GM12875 (cell line): ENCODE results near the gene SOX1.

Source experiments
- H3K4me3 ChIP-seq: one replicate; pipeline ENCODE4 v1.5.1; 2011; ENCODE audit warnings: low read depth, low read length, control low read depth
- TF ChIP-seq, protein P1 (sequence below): IDR thresholded peaks from 2 replicates; pipeline ENCODE4 v1.5.1; 2011; ENCODE audit warnings: low read depth, mild to moderate bottlenecking, control low read depth, inconsistent platforms, low read length, moderate library complexity, borderline replicate concordance; ENCODE audit not compliant: insufficient read depth

SOX1 gene

DNA sequence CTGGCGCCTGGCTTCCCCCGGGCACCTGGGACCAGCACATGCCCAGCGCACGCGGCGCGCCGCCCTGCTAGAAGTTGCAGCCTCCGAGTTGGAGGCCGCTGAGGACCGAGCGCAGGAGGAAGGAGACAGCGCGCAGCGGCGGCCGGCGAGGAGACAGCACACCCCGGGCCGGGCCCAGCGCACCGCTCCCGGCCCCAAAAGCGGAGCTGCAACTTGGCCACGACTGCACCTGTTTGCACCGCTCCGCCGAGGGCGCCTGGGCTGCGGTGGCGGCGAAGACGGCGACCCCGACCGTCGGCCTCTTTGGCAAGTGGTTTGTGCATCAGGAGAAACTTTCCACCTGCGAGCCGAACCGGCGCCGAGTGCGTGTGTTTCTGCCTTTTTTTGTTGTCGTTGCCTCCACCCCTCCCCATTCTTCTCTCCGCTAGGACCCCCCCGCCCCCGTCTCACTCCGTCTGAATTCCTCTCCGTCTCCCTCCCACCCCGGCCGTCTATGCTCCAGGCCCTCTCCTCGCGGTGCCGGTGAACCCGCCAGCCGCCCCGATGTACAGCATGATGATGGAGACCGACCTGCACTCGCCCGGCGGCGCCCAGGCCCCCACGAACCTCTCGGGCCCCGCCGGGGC lies at the start of gene SOX1:
SOX1 (plus strand) TSS at position 34 of the 626 bp plus-strand sequence; CDS start at position 544, 510 bp downstream.
- TF ChIP-seq, protein P1, sequence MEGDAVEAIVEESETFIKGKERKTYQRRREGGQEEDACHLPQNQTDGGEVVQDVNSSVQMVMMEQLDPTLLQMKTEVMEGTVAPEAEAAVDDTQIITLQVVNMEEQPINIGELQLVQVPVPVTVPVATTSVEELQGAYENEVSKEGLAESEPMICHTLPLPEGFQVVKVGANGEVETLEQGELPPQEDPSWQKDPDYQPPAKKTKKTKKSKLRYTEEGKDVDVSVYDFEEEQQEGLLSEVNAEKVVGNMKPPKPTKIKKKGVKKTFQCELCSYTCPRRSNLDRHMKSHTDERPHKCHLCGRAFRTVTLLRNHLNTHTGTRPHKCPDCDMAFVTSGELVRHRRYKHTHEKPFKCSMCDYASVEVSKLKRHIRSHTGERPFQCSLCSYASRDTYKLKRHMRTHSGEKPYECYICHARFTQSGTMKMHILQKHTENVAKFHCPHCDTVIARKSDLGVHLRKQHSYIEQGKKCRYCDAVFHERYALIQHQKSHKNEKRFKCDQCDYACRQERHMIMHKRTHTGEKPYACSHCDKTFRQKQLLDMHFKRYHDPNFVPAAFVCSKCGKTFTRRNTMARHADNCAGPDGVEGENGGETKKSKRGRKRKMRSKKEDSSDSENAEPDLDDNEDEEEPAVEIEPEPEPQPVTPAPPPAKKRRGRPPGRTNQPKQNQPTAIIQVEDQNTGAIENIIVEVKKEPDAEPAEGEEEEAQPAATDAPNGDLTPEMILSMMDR: no peak
- no peak within 1 kb of the TSS for H3K4me3 ChIP-seq

DNA sequence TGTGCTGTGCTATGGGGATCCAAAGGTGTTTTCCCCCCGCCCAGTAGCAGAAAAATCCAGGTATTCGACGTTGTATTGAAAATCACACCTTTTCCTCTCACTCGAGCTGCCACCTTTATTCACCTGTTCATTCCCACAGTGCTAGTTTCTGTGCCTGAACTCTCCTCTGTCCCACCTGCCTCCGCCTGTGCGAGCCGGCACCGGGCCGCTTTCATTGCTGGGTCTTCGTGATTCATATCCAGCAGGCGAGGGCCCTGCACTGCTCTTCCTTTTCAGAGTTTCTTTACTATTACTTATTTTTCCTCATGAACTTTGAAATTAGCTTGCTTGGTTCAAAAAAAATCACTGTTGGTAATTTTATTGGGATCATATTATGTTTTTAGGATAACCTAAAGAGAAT lies 42.4 kb upstream of the SOX1 start:
- TF ChIP-seq, protein P1: no peak
- no peak overlapping the region for H3K4me3 ChIP-seq

- TF ChIP-seq, protein P1: no peak
- no peak overlapping the region for H3K4me3 ChIP-seq
Measured at GRCh38 chr13:112027250-112027649, 39.7 kb upstream of the SOX1 start.

DNA sequence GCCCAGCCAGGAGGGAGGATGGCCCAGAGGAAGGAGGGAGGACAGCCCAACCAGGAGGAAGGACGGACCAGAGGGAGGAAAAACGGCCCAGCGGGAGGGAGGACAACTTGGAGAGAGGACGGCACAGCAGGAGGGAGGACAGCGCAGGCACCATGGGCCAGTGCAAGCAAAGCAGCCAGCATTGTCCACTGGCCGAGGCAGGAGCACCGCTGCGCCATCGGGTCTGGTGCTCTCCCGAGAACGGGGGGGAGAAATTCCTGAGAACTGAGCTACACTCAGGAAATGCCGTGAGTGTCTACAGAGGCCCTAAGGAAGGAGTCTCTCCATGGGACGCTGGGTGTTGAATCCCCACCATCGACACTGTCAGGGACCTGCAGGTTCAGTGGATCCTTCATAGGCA lies 38.5 kb upstream of the SOX1 start:
- H3K4me3 ChIP-seq: no peak overlapping the region
- TF ChIP-seq, protein P1: no peak

DNA sequence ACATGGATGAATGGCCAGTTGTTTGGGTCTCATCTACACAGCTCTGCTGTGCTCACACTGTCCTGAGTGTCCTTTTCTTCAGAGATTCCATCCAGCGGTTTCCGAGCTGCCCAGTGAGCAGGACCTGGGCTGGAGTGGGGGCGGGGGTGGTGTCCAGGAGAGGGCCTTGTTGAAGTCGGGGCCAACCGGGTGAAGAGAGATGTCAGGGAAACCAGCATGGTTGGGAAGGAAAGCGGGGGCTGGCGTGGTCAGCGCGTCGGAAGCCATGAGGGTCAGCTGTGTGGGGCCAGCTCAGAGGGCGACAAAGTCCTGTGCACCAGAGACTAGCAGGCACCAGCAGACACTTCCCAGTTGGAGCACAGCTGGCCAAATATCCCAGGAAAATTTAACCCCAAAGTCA lies 37.8 kb upstream of the SOX1 start:
- H3K4me3 ChIP-seq: no peak overlapping the region
- TF ChIP-seq, protein P1: no peak

DNA sequence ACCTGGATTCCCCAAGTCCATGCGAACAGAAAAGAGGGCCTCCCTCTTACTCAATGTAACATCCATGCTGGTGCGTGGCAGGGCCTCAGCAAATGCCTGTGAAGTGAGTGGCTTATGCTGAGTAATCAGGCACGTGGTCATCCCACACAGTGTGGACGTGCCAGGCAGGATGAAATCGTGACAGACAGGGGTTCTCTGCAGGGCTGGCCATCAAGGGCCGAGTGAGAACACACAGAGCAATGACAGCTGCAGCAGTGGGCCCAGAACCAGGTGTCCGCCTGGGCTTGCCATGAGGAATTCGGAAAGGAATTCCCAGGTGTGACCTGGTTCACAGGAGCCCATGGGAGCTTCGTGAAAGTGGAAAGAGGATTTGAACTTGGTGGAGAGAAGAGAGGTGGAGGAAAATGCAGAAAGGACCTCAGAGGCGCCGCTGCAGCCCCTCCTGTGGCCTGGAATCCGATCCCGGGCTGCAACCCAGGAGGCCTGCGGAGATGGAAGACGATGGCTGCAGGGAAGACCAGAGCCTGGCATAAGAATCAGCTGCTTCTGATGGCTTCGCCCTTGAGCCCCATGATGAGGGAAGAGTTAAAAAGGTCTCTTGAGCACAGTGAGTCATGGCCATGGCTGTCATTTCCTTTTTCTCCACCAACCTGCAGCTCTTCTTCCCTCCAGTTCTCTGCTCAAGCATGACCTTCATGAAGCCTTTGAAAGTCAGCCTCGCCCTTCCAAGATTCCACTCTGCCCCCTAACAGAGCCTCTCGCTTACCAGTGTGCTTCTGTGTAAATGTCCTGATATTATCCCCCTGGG lies 34.6 kb upstream of the SOX1 start:
- TF ChIP-seq, protein P1: no peak
- H3K4me3 ChIP-seq: no peak overlapping the region

GRCh38 chr13:112034231-112034630 lies 32.7 kb upstream of the SOX1 start:
- no peak overlapping the region for H3K4me3 ChIP-seq
- TF ChIP-seq, protein P1: no peak
